CD4-positive, alpha-beta T cell (primary cell): ENCODE data around the gene PCDHGC3. TPM values are rescaled to one million over a fixed set of nuclear protein-coding genes. Genes with fewer than 3 reads are reported as not detected.

ENCODE experiments used
- ATAC-seq: fragments of 200-7000 bp; cut with Tn5 transposase; one replicate; pipeline ENCODE4 v1.10.0; 2022; ENCODE audit warnings: mild to moderate bottlenecking; ENCODE audit not compliant: poor library complexity
- CTCF ChIA-PET: fragments of 350-600 bp; sonication (Branson Sonifier 250); formaldehyde crosslinking; loops from one replicate; lab custom pipeline; 2021; ENCODE audit warnings: antibody characterized with exemption, inconsistent platforms; lab: Charles Lee
- POLR2A ChIA-PET: fragments of 350-600 bp; sonication (Branson Sonifier 250); formaldehyde crosslinking; loops from one replicate; lab custom pipeline; 2021; ENCODE audit warnings: antibody characterized with exemption, inconsistent platforms; lab: Charles Lee
- DNase-seq, 14 experiments: peaks; one replicate each; pipeline ENCODE4 v3.0.0-alpha.2; 2013 to 2020; ENCODE audit warnings: mixed read lengths in 2 of 14
- H3K27ac ChIP-seq, 2 donors: one replicate each; pipeline versions ENCODE4 v1.5.1 to v1.7.0; 2013; ENCODE audit warnings: low read length in 2 of 2, low read depth in 1 of 2, mild to moderate bottlenecking in 1 of 2
- H3K27me3 ChIP-seq, 2 experiments: 1 replicate in 1 of 2; 2 replicates in 1 of 2; pipeline versions ENCODE4 v1.6.1 to v1.7.0; 2013; ENCODE audit warnings: low read length in 2 of 2, control low read depth in 1 of 2, mild to moderate bottlenecking in 1 of 2, moderate library complexity in 1 of 2; ENCODE audit not compliant: insufficient read depth in 2 of 2, control insufficient read depth in 1 of 2
- H3K36me3 ChIP-seq: one replicate; pipeline ENCODE4 v1.6.1; 2013; ENCODE audit warnings: low read length, control low read depth; ENCODE audit not compliant: insufficient read depth
- H3K4me1 ChIP-seq: one replicate; pipeline ENCODE4 v1.6.1; 2013; ENCODE audit warnings: low read length, control low read depth; ENCODE audit not compliant: insufficient read depth
- H3K4me3 ChIP-seq: one replicate; pipeline ENCODE4 v1.5.1; 2013; ENCODE audit warnings: mild to moderate bottlenecking, low read length, moderate library complexity
- H3K9me3 ChIP-seq, 2 experiments: 1 replicate in 1 of 2; 2 replicates in 1 of 2; pipeline versions ENCODE4 v1.6.1 to v1.7.0; 2013; ENCODE audit warnings: low read length in 2 of 2, mild to moderate bottlenecking in 2 of 2, control low read depth in 1 of 2, moderate library complexity in 1 of 2; ENCODE audit not compliant: control insufficient read depth in 1 of 2, insufficient read depth in 1 of 2
- H3K27ac Mint-ChIP-seq: one replicate; pipeline ENCODE4 v1.8.0; 2020; ENCODE audit warnings: mixed read lengths
- H3K27me3 Mint-ChIP-seq: one replicate; pipeline ENCODE4 v1.8.0; 2021; ENCODE audit warnings: mixed read lengths
- H3K36me3 Mint-ChIP-seq: one replicate; pipeline ENCODE4 v1.8.0; 2021; ENCODE audit warnings: low read depth, mixed read lengths
- H3K4me1 Mint-ChIP-seq: one replicate; pipeline ENCODE4 v1.8.0; 2021; ENCODE audit warnings: low read depth, mixed read lengths
- H3K4me3 Mint-ChIP-seq: one replicate; pipeline ENCODE4 v1.8.0; 2020; ENCODE audit warnings: mild to moderate bottlenecking, mixed read lengths
- H3K9me3 Mint-ChIP-seq: one replicate; pipeline ENCODE4 v1.8.0; 2020; ENCODE audit warnings: mixed read lengths
- intact Hi-C, 2 experiments: fragments of 100-400 bp; cut with DNase I in 1 of 2; cut with micrococcal nuclease in 1 of 2; formaldehyde crosslinking; loops; one replicate each; pipeline versions ENCODE4 v1.15.1 to v1.9.0; 2023 to 2025; cut with DNase I, micrococcal nuclease
- total RNA-seq, 174 experiments: library from RNA in 2 of 174; stranded (reverse) in 2 of 174; gene quantifications; one replicate each; pipeline ENCODE4 v1.2.3 and lab custom pipeline; 2021 to 2026
- TF ChIP-seq, protein P1 (sequence below): fragments of 200-600 bp; IDR thresholded peaks from one replicate; pipeline ENCODE4 v1.8.0; 2022; ENCODE audit warnings: antibody characterized with exemption, mild to moderate bottlenecking

The PCDHGC3 gene
- total RNA-seq, 2 experiments from 2014 or later = not detected

DNA sequence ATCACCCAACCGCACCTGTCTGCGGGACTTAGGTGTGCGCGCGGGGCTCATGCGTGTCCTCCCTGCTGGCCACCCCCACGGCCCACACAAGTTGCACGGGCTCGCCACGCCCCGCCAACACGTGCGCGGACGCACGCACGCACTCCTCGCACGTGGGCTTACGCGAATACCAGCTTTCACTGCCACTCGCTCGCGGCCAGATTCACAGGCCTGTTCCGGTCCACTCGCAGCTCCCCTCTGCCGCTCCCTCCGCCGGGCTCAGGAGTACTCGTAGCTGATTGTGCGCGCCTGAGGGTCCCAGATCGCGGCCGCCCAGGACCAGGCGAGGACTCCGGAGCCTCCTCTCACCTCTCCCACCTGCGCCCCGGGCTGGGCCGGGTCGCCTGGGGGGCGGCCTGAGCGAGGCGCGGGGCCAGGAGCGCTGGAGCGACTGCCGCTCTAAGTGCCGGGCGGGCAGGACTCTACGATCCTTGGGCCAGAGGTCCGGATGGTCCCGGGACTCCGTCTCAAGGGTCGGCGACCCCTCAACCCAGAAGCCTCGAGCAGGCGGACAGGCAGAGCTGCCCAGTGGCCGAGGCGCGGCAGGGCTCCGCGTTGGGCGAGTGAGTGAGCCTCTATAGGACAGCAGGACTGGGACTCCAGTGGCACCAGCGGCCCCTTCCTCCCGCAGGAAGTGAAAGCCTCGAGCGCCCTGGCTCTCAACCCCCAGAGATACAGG is 16.6 kb downstream of the PCDHGC3 start:
- no peak overlapping the region for H3K27ac Mint-ChIP-seq
- H3K4me3 ChIP-seq = peak overlapping the region; percentile 30
- intact Hi-C loops = no loop called here
- H3K36me3 ChIP-seq = no peaks in the 10 kb centered on the region
- H3K4me3 Mint-ChIP-seq = peak overlapping the region; percentile 68
- DNase-seq = peak in 3 of 14 experiments; percentile 8 to 50 (median 48)
- ChIA-PET POLR2A (no interaction called here), CTCF (interaction anchor here (1.3 kb wide), 1 partner anchor 20 kb away, joined by 3 read pairs; no protein-coding TSS in a partner anchor)
- ATAC-seq = peak; percentile 34
- no peaks in the 10 kb centered on the region for H3K36me3 Mint-ChIP-seq
- peaks cover 91% of the 10 kb centered on the region for H3K27me3 Mint-ChIP-seq
- peaks cover 74 to 93% of the 10 kb centered on the region in 2 experiments for H3K27me3 ChIP-seq
- peaks cover 0 to 12% of the 10 kb centered on the region in 2 experiments for H3K9me3 ChIP-seq
- H3K4me1 ChIP-seq = peaks cover 27% of the 10 kb centered on the region
- no peaks in the 10 kb centered on the region for H3K9me3 Mint-ChIP-seq
- H3K4me1 Mint-ChIP-seq = peaks cover 11% of the 10 kb centered on the region
- H3K27ac ChIP-seq = no peak overlapping the region
- TF ChIP-seq, protein P1, sequence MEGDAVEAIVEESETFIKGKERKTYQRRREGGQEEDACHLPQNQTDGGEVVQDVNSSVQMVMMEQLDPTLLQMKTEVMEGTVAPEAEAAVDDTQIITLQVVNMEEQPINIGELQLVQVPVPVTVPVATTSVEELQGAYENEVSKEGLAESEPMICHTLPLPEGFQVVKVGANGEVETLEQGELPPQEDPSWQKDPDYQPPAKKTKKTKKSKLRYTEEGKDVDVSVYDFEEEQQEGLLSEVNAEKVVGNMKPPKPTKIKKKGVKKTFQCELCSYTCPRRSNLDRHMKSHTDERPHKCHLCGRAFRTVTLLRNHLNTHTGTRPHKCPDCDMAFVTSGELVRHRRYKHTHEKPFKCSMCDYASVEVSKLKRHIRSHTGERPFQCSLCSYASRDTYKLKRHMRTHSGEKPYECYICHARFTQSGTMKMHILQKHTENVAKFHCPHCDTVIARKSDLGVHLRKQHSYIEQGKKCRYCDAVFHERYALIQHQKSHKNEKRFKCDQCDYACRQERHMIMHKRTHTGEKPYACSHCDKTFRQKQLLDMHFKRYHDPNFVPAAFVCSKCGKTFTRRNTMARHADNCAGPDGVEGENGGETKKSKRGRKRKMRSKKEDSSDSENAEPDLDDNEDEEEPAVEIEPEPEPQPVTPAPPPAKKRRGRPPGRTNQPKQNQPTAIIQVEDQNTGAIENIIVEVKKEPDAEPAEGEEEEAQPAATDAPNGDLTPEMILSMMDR = no peak

DNA sequence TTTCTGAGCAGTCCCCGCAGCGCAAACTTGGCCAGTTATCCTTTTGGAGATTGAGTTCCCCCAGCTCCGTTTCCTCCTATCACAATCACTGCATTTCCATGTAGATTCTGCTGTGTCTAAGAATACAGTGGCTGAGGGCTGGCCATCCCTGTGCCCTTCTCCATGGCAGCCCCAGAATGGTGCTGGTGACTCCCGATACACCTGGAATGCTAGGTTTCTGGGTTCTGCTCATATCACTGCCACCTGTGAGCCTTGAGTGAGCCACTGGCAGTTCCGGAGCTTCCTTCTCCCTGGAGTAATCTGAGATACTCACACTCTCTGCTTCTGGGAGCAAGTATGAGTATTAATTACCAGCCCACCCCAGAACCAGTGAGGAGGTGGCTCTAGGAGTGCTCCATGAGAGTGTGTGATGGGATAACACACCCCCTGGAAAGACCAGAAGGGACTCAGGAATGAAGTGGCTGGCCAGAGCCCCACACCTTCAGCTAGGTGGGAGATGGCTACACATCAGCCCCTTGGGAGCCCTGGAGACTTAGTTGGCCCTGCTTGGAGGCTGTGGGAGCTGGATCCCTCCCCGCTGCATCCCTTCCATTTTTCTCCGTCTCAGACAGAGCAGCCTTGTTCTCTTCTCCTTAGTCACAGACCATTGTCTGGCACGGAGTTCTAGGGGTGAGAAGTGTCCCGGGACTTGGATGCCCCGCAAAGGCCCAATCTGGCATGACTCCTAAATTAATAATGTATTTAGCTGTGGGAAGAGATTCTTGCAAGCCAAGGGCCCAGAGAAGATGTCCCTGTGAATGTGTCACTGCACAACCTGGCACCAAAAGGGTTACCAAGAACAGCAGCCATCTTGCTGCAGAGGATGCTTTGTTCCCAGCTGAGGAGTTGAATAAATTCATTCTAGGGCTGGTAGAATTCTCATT is 18.0 kb downstream of the PCDHGC3 start:
- H3K4me3 ChIP-seq = no peak overlapping the region
- no peak for ATAC-seq
- CTCF ChIA-PET = interaction anchor here (1.3 kb wide), 1 partner anchor 19 kb away, joined by 3 read pairs; no protein-coding TSS in a partner anchor
- H3K9me3 ChIP-seq = peaks cover 0 to 12% of the 10 kb centered on the region in 2 experiments
- Mint-ChIP-seq H3K4me3 (no peak overlapping the region), H3K9me3 (no peaks in the 10 kb centered on the region), H3K27ac (no peak overlapping the region), H3K27me3 (peaks cover 87% of the 10 kb centered on the region), H3K4me1 (peaks cover 11% of the 10 kb centered on the region), H3K36me3 (no peaks in the 10 kb centered on the region)
- DNase-seq = no peak
- peaks cover 63 to 79% of the 10 kb centered on the region in 2 experiments for H3K27me3 ChIP-seq
- H3K36me3 ChIP-seq = no peaks in the 10 kb centered on the region
- intact Hi-C loops = no loop called here
- TF ChIP-seq, protein P1 = no peak
- peaks cover 27% of the 10 kb centered on the region for H3K4me1 ChIP-seq
- H3K27ac ChIP-seq = no peak overlapping the region
- POLR2A ChIA-PET = no interaction called here

DNA sequence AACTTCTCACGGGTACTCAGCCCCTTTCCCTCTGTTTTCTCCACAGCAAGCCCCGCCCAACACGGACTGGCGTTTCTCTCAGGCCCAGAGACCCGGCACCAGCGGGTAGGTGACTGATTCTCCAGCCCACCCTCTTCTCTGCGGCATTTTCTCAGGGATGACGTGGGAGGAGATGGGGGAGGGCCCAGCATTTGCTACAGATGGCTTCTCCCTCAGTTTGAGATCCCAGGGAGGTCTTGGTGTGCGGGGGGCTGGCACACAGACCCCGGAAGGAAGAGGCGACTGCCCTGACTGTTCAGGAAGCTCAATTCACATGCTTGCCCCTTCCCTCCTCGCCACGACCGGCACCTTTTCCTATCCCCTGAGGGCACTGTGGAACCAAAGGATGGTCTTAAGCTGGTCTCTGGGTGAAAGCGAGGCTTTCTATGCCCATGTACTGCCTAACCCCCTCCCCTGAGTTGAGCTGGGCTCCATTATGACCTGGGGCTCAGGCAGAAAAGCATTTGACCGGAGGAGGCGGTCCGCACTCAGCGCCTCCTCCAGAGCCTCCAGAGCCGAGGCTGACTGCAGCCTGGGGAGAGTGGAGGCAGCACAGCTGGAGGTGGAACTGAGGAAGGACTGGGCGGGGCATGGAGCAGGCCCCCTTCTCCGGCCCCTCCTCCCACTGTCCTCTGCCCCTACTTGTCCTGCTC is 19.1 kb downstream of the PCDHGC3 start:
- TF ChIP-seq, protein P1 = no peak
- intact Hi-C loops = no loop called here
- DNase-seq = no peak
- H3K4me3 ChIP-seq = no peak overlapping the region
- CTCF ChIA-PET = no interaction called here
- H3K36me3 Mint-ChIP-seq = no peaks in the 10 kb centered on the region
- no peak overlapping the region for H3K4me3 Mint-ChIP-seq
- H3K27me3 Mint-ChIP-seq = peaks cover 82% of the 10 kb centered on the region
- H3K27ac ChIP-seq = no peak overlapping the region
- H3K9me3 Mint-ChIP-seq = no peaks in the 10 kb centered on the region
- H3K27me3 ChIP-seq = peaks cover 55 to 67% of the 10 kb centered on the region in 2 experiments
- H3K27ac Mint-ChIP-seq = no peak overlapping the region
- ATAC-seq = no peak
- POLR2A ChIA-PET = no interaction called here
- H3K4me1 Mint-ChIP-seq = peaks cover 11% of the 10 kb centered on the region
- H3K9me3 ChIP-seq = peaks cover 0 to 8% of the 10 kb centered on the region in 2 experiments
- no peaks in the 10 kb centered on the region for H3K36me3 ChIP-seq
- H3K4me1 ChIP-seq = peaks cover 27% of the 10 kb centered on the region
